ENCODE results near the gene ST3GAL3.

The ST3GAL3 gene

GRCh38 chr1:43968348-43968948 lies 261.1 kb downstream of the ST3GAL3 start:
- peak; percentile 26 to 56 (median 40) for DNase-seq

DNA sequence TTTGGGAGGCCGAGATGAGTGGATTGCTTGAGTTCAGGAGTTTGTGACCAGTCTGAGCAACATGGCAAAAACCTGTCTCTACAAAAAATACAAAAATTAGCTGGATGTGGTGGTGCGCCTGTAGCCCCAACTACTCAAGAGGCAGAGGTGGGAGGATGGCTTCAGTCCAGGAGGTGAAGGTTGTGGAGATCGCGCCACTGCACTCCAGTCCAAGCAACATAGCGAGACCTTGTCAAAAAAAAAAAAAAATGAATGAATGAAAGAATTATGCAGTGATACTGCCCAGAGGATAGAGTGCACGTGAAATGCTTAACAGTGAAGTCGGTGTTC lies 262.0 kb downstream of the ST3GAL3 start:
- DNase-seq = no peak

- DNase-seq = peak; percentile 96 to 98 (median 96)
Observed at GRCh38 chr1:43969746-43970466, 262.6 kb downstream of the ST3GAL3 start, which contains the start of gene DPH2. Gene DPH2, plus strand, starts transcription at chr1:43970010. Its CDS starts 166 bp downstream, at chr1:43970176.

DNA sequence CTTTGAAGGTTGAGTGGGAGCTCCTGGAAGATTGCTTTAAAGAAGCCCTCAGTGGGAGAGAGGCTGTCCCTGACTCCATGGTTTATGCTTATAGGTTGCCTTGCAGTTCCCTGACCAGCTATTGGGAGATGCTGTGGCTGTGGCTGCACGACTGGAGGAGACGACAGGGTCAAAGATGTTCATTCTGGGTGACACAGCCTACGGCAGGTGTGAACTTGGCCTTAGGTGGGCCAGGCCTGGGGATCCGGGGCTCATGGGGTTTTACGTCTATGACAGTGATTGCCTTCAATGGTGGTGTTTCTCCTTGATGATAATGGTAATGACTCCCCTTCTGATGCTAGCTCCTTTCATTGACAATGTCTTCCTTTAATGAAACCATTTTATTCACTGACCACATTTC lies 263.2 kb downstream of the ST3GAL3 start:
- DNase-seq = no peak

DNA sequence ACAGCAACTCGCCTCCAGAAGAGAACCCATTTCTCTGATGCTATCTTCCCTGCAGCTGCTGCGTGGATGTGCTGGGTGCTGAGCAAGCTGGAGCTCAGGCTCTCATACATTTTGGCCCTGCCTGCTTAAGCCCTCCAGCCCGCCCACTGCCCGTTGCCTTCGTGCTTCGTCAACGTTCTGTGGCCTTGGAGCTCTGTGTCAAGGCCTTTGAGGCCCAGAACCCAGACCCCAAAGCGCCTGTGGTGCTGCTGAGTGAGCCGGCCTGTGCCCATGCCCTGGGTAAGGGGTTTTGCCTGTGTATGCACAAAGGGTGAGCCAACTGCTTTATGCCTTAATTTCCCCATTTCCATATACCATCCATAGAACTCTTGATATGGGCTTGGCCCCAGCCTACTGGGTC lies 263.6 kb downstream of the ST3GAL3 start:
- no peak for DNase-seq

DNA sequence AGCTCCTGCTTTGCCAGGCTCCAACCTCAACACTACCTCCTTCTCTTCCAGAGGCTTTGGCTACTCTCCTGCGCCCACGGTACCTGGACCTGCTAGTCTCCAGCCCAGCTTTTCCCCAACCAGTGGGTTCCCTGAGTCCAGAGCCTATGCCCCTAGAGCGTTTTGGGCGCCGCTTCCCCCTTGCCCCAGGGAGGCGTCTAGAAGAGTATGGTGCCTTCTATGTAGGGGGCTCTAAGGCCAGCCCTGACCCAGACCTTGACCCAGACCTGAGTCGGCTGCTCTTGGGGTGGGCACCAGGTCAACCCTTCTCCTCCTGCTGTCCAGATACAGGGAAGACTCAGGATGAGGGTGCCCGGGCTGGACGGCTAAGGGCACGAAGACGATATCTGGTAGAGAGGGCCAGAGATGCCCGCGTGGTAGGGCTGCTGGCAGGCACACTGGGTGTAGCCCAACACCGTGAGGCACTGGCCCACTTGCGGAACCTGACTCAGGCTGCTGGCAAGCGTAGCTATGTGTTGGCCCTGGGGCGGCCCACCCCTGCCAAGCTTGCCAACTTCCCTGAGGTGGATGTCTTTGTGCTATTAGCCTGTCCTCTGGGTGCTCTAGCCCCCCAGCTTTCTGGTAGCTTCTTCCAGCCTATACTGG lies 264.1 kb downstream of the ST3GAL3 start:
- DNase-seq = no peak

- DNase-seq = no peak
Observed at GRCh38 chr1:43973981-43974442, 266.7 kb downstream of the ST3GAL3 start.

DNA sequence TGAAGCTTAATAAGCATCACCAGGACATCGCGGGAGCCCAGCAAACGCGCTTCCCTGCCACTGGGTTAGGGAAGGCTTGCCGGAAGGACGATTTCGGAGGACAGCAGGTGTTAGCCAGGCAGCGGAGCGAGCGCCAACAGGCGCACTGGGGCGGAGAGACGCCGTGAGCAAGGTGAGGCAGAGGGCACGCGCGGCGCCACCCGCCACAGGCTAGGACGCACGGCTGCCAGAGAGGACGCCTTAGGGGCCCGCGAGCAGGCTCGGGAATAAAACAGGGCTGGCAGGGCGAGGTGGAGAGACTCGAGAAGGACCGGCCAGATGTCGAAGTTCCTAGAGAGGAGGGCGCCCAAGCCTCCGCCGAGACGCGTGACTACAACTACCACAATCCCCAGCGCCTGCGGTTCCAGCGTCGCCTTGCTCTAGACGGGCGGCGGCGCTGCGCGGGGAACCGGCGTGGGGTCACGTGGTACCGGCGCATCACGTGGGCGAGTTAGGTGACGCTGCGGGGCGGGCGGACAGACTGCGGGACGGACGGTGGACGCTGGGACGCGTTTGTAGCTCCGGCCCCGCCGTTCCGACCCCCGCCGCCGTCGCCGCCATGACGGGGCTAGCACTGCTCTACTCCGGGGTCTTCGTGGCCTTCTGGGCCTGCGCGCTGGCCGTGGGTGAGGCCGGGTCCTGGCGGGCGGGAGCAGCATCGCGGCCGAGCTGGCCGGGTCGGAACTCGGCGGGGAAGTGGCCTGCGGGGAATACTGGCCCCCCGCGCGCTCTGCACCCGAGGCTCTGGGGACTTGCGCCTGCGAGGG lies 267.3 kb downstream of the ST3GAL3 start, which contains the start of gene ATP6V0B:
TSS of gene ATP6V0B (plus strand) at position 518 of the 806 bp plus-strand sequence. CDS start at position 599, 81 bp downstream.
- peak; percentile 98 to 99 (median 98) for DNase-seq

- peak; percentile 88 to 94 (median 94) for DNase-seq
Observed at GRCh38 chr1:43975249-43975961, 268.1 kb downstream of the ST3GAL3 start.

DNA sequence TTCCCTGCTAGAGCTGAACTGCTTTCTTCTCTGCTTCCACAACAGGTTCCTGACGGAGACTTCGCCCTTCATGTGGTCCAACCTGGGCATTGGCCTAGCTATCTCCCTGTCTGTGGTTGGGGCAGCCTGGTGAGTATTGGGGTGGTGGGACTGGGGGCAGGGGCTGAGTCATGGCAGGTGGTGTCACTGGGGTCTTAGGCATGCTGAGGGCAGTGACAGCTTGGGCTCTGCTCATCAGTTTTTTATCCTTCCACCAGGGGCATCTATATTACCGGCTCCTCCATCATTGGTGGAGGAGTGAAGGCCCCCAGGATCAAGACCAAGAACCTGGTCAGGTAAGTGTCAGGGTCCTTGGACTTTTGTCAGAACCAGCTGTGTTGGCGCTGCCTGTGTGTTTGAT lies 268.7 kb downstream of the ST3GAL3 start:
- no peak for DNase-seq

DNA sequence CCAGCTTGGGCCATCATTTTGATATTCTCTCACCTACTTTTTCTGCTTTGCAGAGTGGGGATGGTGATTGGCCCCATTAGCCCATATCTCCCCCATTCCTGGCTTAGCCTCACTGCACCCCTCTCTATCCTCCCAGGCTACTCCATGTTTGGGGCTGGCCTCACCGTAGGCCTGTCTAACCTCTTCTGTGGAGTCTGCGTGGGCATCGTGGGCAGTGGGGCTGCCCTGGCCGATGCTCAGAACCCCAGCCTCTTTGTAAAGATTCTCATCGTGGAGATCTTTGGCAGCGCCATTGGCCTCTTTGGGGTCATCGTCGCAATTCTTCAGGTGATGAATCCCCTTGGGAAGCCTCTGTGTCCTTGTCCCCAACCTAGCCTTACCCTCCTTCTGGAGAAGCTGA lies 269.6 kb downstream of the ST3GAL3 start:
- DNase-seq = no peak

DNA sequence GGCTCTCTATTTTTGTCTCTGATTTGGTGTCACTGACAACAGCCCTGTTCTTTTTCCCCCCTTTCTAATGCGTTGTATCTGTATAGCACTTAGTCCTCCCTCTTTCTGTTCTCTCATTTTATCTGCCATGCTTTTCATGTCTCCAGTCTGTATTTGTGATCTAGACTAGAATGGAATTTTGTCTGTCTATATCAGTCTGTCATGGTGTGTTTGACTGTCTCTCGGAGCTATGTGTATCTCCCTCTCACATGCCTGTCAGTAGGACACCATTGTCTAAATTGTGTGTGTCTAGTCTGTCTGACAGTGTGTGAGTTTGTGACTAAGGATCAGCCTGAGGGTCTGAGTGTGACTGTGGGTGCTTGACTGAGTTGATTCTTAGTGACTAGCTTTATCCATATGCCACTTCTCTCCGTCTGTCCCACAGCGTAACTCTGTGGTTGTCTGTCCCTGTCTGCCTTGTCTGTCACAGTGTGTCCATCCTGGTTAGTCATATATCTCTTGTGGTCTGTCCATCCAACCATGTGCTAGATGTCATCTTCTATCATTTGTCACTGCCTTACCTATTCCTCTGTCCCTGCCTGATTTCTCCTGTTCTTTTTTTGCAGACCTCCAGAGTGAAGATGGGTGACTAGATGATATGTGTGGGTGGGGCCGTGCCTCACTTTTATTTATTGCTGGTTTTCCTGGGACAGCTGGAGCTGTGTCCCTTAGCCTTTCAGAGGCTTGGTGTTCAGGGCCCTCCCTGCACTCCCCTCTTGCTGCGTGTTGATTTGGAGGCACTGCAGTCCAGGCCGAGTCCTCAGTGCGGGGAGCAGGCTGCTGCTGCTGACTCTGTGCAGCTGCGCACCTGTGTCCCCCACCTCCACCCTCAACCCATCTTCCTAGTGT lies 270.3 kb downstream of the ST3GAL3 start:
- DNase-seq = peak in 1 of 4 experiments; percentile 18

DNA sequence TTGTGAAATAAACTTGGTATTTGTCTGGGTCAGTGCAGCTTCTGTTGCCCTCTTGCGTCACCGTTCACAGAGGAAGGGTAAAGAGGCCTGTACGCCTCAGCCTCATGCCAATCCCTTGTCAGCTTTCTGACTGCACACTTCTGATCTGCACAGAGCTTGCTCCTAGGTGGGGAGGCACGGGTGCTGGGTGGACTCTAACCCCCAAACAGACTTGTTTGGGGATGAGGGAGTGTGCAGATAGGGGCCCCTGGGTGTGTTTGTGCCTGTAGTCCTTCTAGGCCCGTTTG lies 270.9 kb downstream of the ST3GAL3 start:
- peak; percentile 23 to 46 (median 36) for DNase-seq

DNA sequence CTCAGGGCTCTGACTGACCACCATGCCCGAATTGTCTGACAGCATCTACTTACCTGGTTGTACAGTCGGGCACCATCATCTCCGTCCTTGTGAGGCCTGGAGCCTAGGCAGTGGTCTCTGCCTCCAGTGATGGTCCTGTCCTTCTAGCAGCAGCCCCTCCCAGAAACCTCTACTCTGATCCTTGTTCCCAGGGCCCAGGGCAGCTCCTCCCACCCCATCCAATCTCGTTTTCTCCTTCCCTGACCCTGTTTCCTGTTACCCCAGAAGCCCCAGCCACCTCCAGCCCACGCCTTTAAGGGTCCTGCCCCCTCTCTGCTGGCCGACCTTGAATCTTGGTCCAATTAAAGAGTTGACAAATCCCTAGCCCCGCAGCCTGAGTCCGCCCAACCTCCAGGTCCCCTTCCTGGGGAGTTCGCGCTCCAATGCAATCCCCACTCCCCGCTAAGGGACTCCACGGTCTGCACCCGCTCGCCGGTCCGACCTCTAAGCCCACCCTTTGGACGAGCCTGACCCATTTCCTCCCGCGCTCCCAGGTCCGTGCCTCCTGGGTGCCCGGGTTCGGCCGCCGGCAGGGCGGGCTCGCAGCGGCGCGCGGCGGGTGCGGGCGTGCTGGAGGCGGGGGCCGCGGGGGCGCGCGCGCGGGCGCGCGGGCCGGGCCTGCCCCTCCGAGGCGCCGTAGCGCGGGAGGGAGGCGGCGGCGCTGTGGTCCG lies 271.4 kb downstream of the ST3GAL3 start, which contains the start of gene B4GALT2:
TSS of gene B4GALT2 (plus strand) at position 660 of the 710 bp plus-strand sequence. CDS start 1,951 bp downstream, outside the sequence.
- peak; percentile 42 to 83 (median 60) for DNase-seq

- no peak for DNase-seq
Observed at GRCh38 chr1:43979261-43979527, 271.9 kb downstream of the ST3GAL3 start.

GRCh38 chr1:43979528-43980254 lies 272.4 kb downstream of the ST3GAL3 start:
- DNase-seq = peak; percentile 39 to 74 (median 64)

GRCh38 chr1:43980255-43981134 lies 273.2 kb downstream of the ST3GAL3 start:
- DNase-seq = no peak
